Measurements from ENCODE around the gene SLC7A1.

DNA sequence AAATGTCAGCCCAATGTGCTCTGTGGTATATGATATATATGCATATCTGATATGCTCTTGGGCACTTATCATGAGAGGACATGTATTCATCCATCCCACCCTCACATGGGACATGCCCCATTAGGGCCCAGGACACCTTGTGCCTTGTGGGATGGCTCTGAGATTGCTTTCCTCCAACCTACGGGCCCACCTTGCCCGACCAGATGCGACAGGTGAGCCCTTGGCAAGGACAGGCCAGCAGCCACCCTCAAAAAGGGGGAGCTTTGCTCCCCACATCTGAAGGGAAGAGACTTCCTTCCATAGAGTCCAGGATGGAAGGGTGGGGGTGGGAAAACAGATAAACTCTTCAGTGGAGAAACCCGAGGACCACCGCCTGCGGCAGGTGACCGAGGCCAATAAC is 58.6 kb downstream of the SLC7A1 start:
- TF ChIP-seq, protein P1, sequence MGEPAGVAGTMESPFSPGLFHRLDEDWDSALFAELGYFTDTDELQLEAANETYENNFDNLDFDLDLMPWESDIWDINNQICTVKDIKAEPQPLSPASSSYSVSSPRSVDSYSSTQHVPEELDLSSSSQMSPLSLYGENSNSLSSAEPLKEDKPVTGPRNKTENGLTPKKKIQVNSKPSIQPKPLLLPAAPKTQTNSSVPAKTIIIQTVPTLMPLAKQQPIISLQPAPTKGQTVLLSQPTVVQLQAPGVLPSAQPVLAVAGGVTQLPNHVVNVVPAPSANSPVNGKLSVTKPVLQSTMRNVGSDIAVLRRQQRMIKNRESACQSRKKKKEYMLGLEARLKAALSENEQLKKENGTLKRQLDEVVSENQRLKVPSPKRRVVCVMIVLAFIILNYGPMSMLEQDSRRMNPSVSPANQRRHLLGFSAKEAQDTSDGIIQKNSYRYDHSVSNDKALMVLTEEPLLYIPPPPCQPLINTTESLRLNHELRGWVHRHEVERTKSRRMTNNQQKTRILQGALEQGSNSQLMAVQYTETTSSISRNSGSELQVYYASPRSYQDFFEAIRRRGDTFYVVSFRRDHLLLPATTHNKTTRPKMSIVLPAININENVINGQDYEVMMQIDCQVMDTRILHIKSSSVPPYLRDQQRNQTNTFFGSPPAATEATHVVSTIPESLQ (CRISPR knock-in tag; IDR thresholded peaks at IDR 0.05) = no peak
- no peak for TF ChIP-seq JUN (CRISPR knock-in tag; IDR thresholded peaks at IDR 0.05)
- TF ChIP-seq GRHL2 (CRISPR knock-in tag; IDR thresholded peaks at IDR 0.05; ENCODE audit: insufficient replicate concordance, severe bottlenecking) = no peak
- TF ChIP-seq, protein P2, sequence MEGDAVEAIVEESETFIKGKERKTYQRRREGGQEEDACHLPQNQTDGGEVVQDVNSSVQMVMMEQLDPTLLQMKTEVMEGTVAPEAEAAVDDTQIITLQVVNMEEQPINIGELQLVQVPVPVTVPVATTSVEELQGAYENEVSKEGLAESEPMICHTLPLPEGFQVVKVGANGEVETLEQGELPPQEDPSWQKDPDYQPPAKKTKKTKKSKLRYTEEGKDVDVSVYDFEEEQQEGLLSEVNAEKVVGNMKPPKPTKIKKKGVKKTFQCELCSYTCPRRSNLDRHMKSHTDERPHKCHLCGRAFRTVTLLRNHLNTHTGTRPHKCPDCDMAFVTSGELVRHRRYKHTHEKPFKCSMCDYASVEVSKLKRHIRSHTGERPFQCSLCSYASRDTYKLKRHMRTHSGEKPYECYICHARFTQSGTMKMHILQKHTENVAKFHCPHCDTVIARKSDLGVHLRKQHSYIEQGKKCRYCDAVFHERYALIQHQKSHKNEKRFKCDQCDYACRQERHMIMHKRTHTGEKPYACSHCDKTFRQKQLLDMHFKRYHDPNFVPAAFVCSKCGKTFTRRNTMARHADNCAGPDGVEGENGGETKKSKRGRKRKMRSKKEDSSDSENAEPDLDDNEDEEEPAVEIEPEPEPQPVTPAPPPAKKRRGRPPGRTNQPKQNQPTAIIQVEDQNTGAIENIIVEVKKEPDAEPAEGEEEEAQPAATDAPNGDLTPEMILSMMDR (IDR thresholded peaks at IDR 0.05) = no peak
- TF ChIP-seq MXD4 (CRISPR knock-in tag; IDR thresholded peaks at IDR 0.05; ENCODE audit: borderline replicate concordance) = no peak
- TF ChIP-seq, protein P3, sequence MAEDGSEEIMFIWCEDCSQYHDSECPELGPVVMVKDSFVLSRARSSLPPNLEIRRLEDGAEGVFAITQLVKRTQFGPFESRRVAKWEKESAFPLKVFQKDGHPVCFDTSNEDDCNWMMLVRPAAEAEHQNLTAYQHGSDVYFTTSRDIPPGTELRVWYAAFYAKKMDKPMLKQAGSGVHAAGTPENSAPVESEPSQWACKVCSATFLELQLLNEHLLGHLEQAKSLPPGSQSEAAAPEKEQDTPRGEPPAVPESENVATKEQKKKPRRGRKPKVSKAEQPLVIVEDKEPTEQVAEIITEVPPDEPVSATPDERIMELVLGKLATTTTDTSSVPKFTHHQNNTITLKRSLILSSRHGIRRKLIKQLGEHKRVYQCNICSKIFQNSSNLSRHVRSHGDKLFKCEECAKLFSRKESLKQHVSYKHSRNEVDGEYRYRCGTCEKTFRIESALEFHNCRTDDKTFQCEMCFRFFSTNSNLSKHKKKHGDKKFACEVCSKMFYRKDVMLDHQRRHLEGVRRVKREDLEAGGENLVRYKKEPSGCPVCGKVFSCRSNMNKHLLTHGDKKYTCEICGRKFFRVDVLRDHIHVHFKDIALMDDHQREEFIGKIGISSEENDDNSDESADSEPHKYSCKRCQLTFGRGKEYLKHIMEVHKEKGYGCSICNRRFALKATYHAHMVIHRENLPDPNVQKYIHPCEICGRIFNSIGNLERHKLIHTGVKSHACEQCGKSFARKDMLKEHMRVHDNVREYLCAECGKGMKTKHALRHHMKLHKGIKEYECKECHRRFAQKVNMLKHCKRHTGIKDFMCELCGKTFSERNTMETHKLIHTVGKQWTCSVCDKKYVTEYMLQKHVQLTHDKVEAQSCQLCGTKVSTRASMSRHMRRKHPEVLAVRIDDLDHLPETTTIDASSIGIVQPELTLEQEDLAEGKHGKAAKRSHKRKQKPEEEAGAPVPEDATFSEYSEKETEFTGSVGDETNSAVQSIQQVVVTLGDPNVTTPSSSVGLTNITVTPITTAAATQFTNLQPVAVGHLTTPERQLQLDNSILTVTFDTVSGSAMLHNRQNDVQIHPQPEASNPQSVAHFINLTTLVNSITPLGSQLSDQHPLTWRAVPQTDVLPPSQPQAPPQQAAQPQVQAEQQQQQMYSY (CRISPR knock-in tag; IDR thresholded peaks at IDR 0.05) = no peak
- TF ChIP-seq, protein P4, sequence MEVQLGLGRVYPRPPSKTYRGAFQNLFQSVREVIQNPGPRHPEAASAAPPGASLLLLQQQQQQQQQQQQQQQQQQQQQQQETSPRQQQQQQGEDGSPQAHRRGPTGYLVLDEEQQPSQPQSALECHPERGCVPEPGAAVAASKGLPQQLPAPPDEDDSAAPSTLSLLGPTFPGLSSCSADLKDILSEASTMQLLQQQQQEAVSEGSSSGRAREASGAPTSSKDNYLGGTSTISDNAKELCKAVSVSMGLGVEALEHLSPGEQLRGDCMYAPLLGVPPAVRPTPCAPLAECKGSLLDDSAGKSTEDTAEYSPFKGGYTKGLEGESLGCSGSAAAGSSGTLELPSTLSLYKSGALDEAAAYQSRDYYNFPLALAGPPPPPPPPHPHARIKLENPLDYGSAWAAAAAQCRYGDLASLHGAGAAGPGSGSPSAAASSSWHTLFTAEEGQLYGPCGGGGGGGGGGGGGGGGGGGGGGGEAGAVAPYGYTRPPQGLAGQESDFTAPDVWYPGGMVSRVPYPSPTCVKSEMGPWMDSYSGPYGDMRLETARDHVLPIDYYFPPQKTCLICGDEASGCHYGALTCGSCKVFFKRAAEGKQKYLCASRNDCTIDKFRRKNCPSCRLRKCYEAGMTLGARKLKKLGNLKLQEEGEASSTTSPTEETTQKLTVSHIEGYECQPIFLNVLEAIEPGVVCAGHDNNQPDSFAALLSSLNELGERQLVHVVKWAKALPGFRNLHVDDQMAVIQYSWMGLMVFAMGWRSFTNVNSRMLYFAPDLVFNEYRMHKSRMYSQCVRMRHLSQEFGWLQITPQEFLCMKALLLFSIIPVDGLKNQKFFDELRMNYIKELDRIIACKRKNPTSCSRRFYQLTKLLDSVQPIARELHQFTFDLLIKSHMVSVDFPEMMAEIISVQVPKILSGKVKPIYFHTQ (CRISPR knock-in tag; IDR thresholded peaks at IDR 0.05) = no peak

All from WTC11 (cell line).